ENCODE results near the gene GBX2. TPM values are rescaled to one million over a fixed set of nuclear protein-coding genes. Genes with fewer than 3 reads are reported as not detected.

The GBX2 gene
- total and polyA plus RNA-seq, 2 donors = 0.02 TPM; not detected in 1

DNA sequence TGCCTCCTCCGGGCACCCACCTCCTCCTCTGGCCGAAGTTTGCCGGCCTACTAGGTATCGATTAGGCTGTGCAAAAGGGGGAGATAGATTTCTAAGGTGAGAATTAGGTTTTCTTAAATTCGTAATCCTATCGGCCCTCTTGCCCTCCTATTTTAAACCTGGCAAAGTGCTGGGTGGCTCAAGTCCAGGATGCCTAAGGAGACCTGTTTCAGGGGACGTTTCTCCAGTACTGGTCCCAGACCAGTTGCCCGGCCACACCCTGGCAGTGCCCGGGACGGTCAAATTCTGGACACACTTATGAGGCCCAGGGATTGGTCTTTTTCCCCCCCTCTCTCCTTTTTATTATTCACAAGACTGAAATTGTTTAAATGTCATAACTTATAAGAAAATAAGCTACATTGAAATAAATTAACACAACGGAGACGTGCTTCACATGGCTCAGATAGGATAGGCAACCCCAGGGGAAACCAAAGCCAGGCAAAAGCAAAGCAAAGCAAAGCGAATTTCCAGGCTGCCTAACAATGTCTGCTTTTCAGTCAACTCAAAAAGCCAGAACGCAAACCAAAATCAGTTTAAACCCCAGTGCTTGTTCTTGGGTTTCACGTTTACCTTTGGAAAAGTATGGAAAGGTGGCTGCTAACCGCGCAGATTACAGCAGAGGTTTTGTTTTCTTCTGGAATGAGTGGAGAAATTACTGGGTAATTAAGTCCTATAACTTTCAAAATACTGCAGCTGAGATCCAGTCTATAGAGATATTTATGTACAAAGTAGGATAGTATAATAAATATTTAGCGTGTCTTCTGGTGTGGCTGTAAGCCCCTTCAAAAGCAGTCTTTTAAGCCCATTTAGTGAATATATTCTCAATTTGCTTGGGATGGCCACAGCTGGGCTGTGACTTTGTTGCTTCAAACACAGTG is 3.0 kb downstream of the GBX2 start:
- H3K27me3 ChIP-seq (ENCODE audit: control insufficient read depth in 2 of 2, insufficient read depth in 1 of 2, low read length in 1 of 2) = peaks cover 99 to 100% of the 10 kb centered on the region in 2 donors
- H3K9me3 ChIP-seq (ENCODE audit: control insufficient read depth in 2 of 2, insufficient read depth in 1 of 2, low read length in 1 of 2) = no peaks in the 10 kb centered on the region
- no peak for DNase-seq (ENCODE audit: low read depth in 6 of 9, low spot score in 9 of 9)
- WGBS = 16% methylated on average over 18 of the region's 18 CpGs
- no peaks in the 10 kb centered on the region for H3K4me1 ChIP-seq (ENCODE audit: control insufficient read depth in 2 of 2, insufficient read depth in 2 of 2, low read length in 2 of 2)
- no peaks in the 10 kb centered on the region for H3K36me3 ChIP-seq (ENCODE audit: control insufficient read depth in 2 of 2, insufficient read depth in 2 of 2, low read length in 1 of 2)
- no peak overlapping the region for H3K27ac ChIP-seq (ENCODE audit: low read depth in 1 of 2, low read length in 1 of 2)
- H3K4me3 ChIP-seq (ENCODE audit: low read length in 2 of 2) = no peak overlapping the region

DNA sequence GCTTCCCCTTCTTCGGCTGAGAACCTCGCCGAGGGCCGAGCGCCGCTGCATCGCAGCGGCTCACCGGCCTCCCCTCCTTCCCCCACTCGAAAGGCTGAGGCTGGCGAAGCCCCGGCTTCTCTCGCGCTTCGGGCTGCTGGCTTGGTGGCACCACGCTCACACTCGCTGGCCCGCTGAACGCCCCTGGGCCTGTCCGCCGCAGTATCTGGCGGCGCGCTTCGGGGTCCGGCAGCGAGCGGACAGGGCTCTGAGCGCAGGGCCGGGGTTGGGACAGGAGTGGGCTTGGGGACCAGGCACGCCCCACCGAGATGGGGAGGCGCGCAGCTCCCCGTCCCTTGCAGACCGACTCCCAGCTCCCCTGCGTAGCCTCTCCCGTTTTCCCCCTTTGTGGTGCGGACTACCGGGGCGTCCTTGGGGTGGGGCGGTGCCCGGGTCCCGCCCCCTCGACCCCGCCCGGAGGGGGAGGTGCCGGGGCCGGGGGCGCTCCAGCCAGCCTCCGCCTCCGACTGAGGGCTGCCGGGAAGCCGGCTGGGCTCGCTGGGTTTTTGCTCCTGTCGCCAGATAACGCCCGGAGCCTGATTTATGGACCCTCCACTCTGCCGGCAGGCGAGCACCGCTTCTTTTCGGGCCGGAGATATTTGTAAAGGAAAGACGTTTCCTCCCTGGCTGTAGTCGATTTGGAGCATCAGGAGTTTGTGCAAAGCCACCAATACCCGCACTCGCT is 3.8 kb downstream of the GBX2 start:
- 3% methylated on average over 67 of the region's 67 CpGs for WGBS
- no peaks in the 10 kb centered on the region for H3K36me3 ChIP-seq (ENCODE audit: control insufficient read depth in 2 of 2, insufficient read depth in 2 of 2, low read length in 1 of 2)
- H3K27me3 ChIP-seq (ENCODE audit: control insufficient read depth in 2 of 2, insufficient read depth in 1 of 2, low read length in 1 of 2) = peaks cover 99 to 100% of the 10 kb centered on the region in 2 donors
- H3K4me1 ChIP-seq (ENCODE audit: control insufficient read depth in 2 of 2, insufficient read depth in 2 of 2, low read length in 2 of 2) = no peaks in the 10 kb centered on the region
- no peak for DNase-seq (ENCODE audit: low read depth in 6 of 9, low spot score in 9 of 9)
- H3K27ac ChIP-seq (ENCODE audit: low read depth in 1 of 2, low read length in 1 of 2) = no peak overlapping the region
- H3K4me3 ChIP-seq (ENCODE audit: low read length in 2 of 2) = no peak overlapping the region
- no peaks in the 10 kb centered on the region for H3K9me3 ChIP-seq (ENCODE audit: control insufficient read depth in 2 of 2, insufficient read depth in 1 of 2, low read length in 1 of 2)

DNA sequence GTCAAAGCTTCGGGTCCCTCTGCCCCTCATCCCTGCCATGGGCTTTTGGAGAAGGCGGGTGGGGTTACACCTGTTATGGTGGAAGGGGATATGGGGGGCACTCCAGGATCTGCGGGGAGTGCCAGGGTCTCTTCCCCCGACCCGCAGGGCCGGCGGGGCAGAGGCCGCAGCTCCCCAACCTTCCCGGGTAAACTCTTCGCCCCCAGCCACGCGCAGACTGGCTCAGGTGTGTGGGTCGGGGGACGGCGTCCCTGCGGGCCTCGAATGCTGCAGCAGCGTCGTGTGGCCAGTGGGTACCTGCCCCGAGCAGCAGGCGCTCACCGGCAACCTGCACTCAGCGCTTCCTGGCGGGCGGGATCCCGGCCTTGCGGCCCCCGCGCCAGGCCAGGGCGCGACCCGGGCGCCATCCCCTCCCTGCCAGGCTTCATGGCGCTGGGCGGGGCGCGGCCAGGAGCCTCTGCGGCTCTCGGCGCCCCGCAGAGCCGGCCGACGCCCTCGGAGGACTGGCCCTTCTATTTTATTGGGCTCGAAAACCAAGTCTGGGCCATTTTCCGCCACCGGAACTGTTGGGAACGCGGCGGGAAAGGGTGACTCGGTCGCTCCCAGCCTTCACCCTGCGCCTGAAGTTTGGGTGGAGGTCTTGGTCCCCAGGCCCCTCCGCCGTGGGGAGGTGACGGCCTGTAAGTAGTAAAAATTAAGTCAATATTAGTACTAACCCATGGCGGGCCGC is 4.5 kb downstream of the GBX2 start:
- Histone ChIP-seq H3K4me1 (ENCODE audit: control insufficient read depth in 2 of 2, insufficient read depth in 2 of 2, low read length in 2 of 2) (no peaks in the 10 kb centered on the region), H3K4me3 (ENCODE audit: low read length in 2 of 2) (no peak overlapping the region)

DNA sequence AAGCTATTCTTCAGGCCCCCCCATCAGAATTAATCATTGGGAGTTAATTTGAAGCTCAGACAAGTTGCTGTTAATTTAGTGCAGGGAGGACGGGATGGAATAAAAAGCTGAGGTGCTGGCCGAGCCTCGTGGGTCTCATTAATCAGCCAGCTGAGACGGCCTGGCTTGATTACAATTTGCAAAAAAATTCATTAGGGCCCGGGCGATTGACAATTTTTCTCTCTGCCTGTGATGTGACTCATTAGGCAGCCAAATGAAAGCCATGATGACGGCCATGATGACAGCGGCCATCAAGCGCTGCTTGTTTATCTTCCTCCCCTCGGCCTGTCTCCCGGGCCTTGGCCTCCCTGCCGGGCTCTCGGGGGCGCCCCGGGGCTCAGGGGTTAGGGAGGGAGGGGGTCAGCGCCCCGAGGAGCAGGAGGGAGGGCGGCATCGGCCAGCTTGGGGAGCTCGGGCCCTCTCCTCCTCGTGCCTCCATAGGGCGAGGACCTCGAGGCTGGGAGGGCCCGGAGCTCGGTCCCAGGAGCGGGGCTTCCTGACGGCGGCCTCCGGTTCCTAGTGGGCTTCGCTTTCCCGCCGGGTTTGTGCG is 5.2 kb downstream of the GBX2 start:
- no peak overlapping the region for H3K4me3 ChIP-seq (ENCODE audit: low read length in 2 of 2)
- H3K27me3 ChIP-seq (ENCODE audit: control insufficient read depth in 2 of 2, insufficient read depth in 1 of 2, low read length in 1 of 2) = peaks cover 99% of the 10 kb centered on the region in 2 donors
- DNase-seq (ENCODE audit: low read depth in 6 of 9, low spot score in 9 of 9) = no peak
- no peaks in the 10 kb centered on the region for H3K36me3 ChIP-seq (ENCODE audit: control insufficient read depth in 2 of 2, insufficient read depth in 2 of 2, low read length in 1 of 2)
- no peaks in the 10 kb centered on the region for H3K9me3 ChIP-seq (ENCODE audit: control insufficient read depth in 2 of 2, insufficient read depth in 1 of 2, low read length in 1 of 2)
- WGBS = 16% methylated on average over 33 of the region's 33 CpGs
- H3K27ac ChIP-seq (ENCODE audit: low read depth in 1 of 2, low read length in 1 of 2) = no peak overlapping the region
- no peaks in the 10 kb centered on the region for H3K4me1 ChIP-seq (ENCODE audit: control insufficient read depth in 2 of 2, insufficient read depth in 2 of 2, low read length in 2 of 2)

More for the DNA sequence above, 4.5 kb downstream of the GBX2 start:
- WGBS = 6% methylated on average over 59 of the region's 59 CpGs
- DNase-seq (ENCODE audit: low read depth in 6 of 9, low spot score in 9 of 9) = no peak
- no peaks in the 10 kb centered on the region for H3K36me3 ChIP-seq (ENCODE audit: control insufficient read depth in 2 of 2, insufficient read depth in 2 of 2, low read length in 1 of 2)
- peaks cover 99 to 100% of the 10 kb centered on the region in 2 donors for H3K27me3 ChIP-seq (ENCODE audit: control insufficient read depth in 2 of 2, insufficient read depth in 1 of 2, low read length in 1 of 2)
- H3K27ac ChIP-seq (ENCODE audit: low read depth in 1 of 2, low read length in 1 of 2) = no peak overlapping the region
- H3K9me3 ChIP-seq (ENCODE audit: control insufficient read depth in 2 of 2, insufficient read depth in 1 of 2, low read length in 1 of 2) = no peaks in the 10 kb centered on the region

DNA sequence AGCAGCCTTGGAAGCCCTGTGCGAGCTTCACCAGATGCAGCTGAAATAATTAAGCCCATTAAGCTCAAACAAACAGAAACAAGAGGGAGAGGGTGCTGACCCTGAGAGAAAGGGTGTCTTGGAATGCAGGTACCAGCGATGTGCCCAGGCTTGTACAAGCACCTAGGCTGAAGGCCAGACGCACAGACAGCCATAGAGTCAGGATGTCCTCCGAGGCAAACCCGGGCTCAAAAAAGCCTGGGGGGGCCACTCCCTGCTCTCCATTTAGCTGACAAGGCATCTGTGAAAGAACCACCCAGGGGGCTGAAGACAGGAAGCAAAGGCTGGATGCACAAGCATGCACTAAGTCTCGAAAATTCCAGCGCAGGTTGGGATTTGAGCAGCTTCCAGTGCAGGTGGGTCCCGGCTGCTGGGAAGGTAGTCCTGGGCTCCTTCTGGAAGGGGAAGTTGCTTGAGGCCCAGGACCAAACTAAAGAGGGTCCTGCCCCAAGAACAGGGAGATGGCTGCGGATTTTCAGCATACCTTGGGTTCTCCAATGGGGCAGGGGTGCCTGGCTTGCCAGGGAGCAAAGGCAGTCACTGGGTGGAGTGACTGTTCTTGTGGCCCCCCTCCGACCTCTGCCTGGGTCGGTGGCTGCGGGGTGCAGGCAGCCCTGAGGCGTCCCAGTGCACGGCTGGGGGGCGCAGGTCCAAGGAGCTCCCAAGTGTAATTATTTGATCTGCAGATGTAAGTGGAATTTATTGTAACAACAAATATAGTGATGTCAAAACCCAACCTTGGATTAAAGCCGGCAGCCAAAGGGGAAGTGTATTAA is 5.9 kb downstream of the GBX2 start:
- Histone ChIP-seq H3K27me3 (ENCODE audit: control insufficient read depth in 2 of 2, insufficient read depth in 1 of 2, low read length in 1 of 2) (peaks cover 94 to 100% of the 10 kb centered on the region in 2 donors), H3K4me3 (ENCODE audit: low read length in 2 of 2) (no peak overlapping the region), H3K36me3 (ENCODE audit: control insufficient read depth in 2 of 2, insufficient read depth in 2 of 2, low read length in 1 of 2) (no peaks in the 10 kb centered on the region), H3K27ac (ENCODE audit: low read depth in 1 of 2, low read length in 1 of 2) (no peak overlapping the region), H3K9me3 (ENCODE audit: control insufficient read depth in 2 of 2, insufficient read depth in 1 of 2, low read length in 1 of 2) (no peaks in the 10 kb centered on the region), H3K4me1 (ENCODE audit: control insufficient read depth in 2 of 2, insufficient read depth in 2 of 2, low read length in 2 of 2) (no peaks in the 10 kb centered on the region)
- 40% methylated on average over 16 of the region's 16 CpGs for WGBS
- no peak for DNase-seq (ENCODE audit: low read depth in 6 of 9, low spot score in 9 of 9)

DNA sequence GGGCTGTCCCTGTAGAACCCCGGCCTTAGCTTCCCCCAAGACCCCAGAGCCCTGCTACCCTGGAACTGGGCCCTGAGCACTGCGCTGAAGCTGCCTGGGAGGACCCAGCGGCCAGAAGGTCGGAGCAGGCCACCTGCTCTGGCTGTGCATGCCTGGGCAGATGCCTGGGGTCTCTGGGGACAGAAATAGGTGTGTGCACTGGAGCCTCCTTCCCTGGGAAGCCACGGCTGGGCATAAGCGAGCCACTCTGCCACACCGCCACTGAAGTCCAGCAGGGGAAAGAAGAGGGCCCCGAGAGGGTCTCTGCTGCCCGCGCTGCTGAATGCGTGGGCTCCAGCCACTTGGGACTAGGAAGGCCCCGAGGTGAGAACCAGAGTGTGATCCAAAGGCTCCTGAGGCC is 6.7 kb downstream of the GBX2 start:
- H3K27ac ChIP-seq (ENCODE audit: low read depth in 1 of 2, low read length in 1 of 2) = no peak overlapping the region
- H3K36me3 ChIP-seq (ENCODE audit: control insufficient read depth in 2 of 2, insufficient read depth in 2 of 2, low read length in 1 of 2) = no peaks in the 10 kb centered on the region
- H3K9me3 ChIP-seq (ENCODE audit: control insufficient read depth in 2 of 2, insufficient read depth in 1 of 2, low read length in 1 of 2) = no peaks in the 10 kb centered on the region
- no peak for DNase-seq (ENCODE audit: low read depth in 6 of 9, low spot score in 9 of 9)
- H3K27me3 ChIP-seq (ENCODE audit: control insufficient read depth in 2 of 2, insufficient read depth in 1 of 2, low read length in 1 of 2) = peaks cover 87 to 97% of the 10 kb centered on the region in 2 donors
- WGBS = 70% methylated on average over 12 of the region's 12 CpGs
- no peak overlapping the region for H3K4me3 ChIP-seq (ENCODE audit: low read length in 2 of 2)
- H3K4me1 ChIP-seq (ENCODE audit: control insufficient read depth in 2 of 2, insufficient read depth in 2 of 2, low read length in 2 of 2) = no peaks in the 10 kb centered on the region

DNA sequence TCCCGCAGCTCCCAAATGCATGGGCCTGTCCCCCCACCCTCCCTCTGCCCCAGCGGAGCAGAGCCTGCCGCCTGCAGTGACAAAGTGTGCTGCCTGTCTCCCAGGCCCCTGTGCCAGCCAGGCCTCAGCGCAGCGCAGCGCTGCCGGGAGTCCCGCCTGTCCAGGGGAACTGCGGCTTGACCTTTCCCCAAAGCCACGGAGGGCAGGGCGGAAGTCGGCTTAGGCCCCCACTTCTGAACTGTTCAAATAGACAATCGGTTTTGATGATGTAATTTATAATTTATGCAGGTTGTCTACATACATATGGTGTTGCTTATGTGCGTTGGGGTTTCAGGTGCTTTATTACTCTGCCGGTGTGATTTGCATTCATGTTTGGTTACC is 7.1 kb downstream of the GBX2 start:
- H3K27ac ChIP-seq (ENCODE audit: low read depth in 1 of 2, low read length in 1 of 2) = no peak overlapping the region
- H3K36me3 ChIP-seq (ENCODE audit: control insufficient read depth in 2 of 2, insufficient read depth in 2 of 2, low read length in 1 of 2) = no peaks in the 10 kb centered on the region
- peaks cover 83 to 97% of the 10 kb centered on the region in 2 donors for H3K27me3 ChIP-seq (ENCODE audit: control insufficient read depth in 2 of 2, insufficient read depth in 1 of 2, low read length in 1 of 2)
- DNase-seq (ENCODE audit: low read depth in 6 of 9, low spot score in 9 of 9) = no peak
- no peaks in the 10 kb centered on the region for H3K4me1 ChIP-seq (ENCODE audit: control insufficient read depth in 2 of 2, insufficient read depth in 2 of 2, low read length in 2 of 2)
- no peak overlapping the region for H3K4me3 ChIP-seq (ENCODE audit: low read length in 2 of 2)
- WGBS = 31% methylated on average over 15 of the region's 15 CpGs
- H3K9me3 ChIP-seq (ENCODE audit: control insufficient read depth in 2 of 2, insufficient read depth in 1 of 2, low read length in 1 of 2) = no peaks in the 10 kb centered on the region

DNA sequence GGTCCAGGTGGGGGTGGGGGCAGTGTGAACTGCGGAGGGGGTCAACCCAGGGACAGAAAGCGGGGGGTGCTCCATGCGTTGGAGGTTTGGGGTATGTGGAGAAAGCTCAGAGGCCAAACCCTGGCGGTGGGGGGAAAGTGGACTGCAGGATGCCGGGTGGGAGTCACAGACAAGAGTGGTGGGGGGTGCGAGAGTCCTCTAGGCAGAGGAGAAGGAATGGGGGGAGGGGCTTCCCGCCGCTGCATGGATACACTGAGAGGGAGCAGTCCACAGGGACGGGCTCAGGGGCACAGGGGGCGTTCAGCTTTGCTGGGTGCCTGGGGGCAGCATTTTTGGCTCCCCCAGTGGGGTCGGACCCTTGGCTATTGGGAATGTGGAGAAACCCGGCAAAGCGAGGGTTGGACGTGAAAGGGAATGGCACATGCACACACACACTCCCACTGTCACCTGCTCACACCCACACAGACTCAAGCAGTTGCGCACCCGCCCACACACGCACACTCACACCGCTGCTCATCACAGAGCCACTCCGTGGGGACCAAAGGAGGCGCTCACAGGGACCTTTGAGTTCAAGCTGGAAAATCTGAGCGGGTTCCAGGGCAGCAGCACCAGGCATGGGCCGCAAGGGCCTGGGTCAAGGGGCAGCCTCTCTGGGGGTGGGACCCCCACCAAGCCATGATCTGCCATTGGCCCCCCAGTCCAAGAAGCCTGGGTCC is 7.7 kb downstream of the GBX2 start:
- Histone ChIP-seq H3K27me3 (ENCODE audit: control insufficient read depth in 2 of 2, insufficient read depth in 1 of 2, low read length in 1 of 2) (peaks cover 77 to 93% of the 10 kb centered on the region in 2 donors), H3K27ac (ENCODE audit: low read depth in 1 of 2, low read length in 1 of 2) (no peak overlapping the region), H3K9me3 (ENCODE audit: control insufficient read depth in 2 of 2, insufficient read depth in 1 of 2, low read length in 1 of 2) (no peaks in the 10 kb centered on the region), H3K4me1 (ENCODE audit: control insufficient read depth in 2 of 2, insufficient read depth in 2 of 2, low read length in 2 of 2) (no peaks in the 10 kb centered on the region), H3K36me3 (ENCODE audit: control insufficient read depth in 2 of 2, insufficient read depth in 2 of 2, low read length in 1 of 2) (no peaks in the 10 kb centered on the region), H3K4me3 (ENCODE audit: low read length in 2 of 2) (no peak overlapping the region)
- no peak for DNase-seq (ENCODE audit: low read depth in 6 of 9, low spot score in 9 of 9)
- WGBS = 21% methylated on average over 22 of the region's 22 CpGs
